DOHH2 (cell line): ENCODE data around the gene SPACA1.

Source experiments
- EZH2phosphoT487 ChIP-seq: fragments of 200-600 bp; sonication (generic); IDR thresholded peaks from 2 replicates; pipeline ENCODE4 v1.6.1; 2017; ENCODE audit warnings: borderline replicate concordance, mild to moderate bottlenecking, antibody characterized with exemption, low read length, moderate library complexity, mixed read lengths
- TF ChIP-seq, protein P1 (sequence below): fragments of 200-600 bp; sonication (generic); IDR thresholded peaks from one replicate; pipeline ENCODE4 v1.5.1; 2014; ENCODE audit warnings: antibody characterized with exemption, mild to moderate bottlenecking, low read depth, low read length; ENCODE audit not compliant: poor library complexity, severe bottlenecking

DNA sequence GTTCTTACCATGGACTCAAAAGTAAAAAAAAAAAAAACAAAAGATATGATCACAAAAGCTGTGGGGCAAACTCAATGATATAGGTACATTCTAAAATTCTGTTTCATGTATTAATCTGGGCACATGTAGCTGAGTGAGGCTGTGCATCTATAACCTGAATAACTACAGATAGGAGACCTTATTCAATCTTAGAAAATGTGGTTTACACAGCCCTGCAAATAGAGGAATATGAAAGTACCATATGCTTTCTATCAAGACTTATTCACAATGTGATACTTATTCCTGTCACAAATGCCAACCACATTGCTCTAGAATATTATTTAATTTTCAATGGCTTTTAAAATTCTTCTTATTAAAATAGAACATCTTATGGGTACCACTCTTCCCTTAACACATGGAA lies 3.1 kb upstream of the SPACA1 start:
- TF ChIP-seq, protein P1, sequence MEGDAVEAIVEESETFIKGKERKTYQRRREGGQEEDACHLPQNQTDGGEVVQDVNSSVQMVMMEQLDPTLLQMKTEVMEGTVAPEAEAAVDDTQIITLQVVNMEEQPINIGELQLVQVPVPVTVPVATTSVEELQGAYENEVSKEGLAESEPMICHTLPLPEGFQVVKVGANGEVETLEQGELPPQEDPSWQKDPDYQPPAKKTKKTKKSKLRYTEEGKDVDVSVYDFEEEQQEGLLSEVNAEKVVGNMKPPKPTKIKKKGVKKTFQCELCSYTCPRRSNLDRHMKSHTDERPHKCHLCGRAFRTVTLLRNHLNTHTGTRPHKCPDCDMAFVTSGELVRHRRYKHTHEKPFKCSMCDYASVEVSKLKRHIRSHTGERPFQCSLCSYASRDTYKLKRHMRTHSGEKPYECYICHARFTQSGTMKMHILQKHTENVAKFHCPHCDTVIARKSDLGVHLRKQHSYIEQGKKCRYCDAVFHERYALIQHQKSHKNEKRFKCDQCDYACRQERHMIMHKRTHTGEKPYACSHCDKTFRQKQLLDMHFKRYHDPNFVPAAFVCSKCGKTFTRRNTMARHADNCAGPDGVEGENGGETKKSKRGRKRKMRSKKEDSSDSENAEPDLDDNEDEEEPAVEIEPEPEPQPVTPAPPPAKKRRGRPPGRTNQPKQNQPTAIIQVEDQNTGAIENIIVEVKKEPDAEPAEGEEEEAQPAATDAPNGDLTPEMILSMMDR: no peak
- TF ChIP-seq EZH2phosphoT487: no peak
